Activated CD4-positive, alpha-beta T cell treated with anti-CD3 and anti-CD28 coated beads, Interleukin-2, amount 50 U/mL, for 16 hours (primary cell): ENCODE data around the gene OSBPL10.

ENCODE experiments used
- DNase-seq: peaks from one replicate; pipeline ENCODE4 v3.0.0-alpha.2; 2020

Gene OSBPL10

GRCh38 chr3:31841515-31841914, 139.5 kb downstream of the OSBPL10 start:
- peak; percentile 31 for DNase-seq

GRCh38 chr3:31840252-31840651, 140.8 kb downstream of the OSBPL10 start:
- DNase-seq: no peak

DNA sequence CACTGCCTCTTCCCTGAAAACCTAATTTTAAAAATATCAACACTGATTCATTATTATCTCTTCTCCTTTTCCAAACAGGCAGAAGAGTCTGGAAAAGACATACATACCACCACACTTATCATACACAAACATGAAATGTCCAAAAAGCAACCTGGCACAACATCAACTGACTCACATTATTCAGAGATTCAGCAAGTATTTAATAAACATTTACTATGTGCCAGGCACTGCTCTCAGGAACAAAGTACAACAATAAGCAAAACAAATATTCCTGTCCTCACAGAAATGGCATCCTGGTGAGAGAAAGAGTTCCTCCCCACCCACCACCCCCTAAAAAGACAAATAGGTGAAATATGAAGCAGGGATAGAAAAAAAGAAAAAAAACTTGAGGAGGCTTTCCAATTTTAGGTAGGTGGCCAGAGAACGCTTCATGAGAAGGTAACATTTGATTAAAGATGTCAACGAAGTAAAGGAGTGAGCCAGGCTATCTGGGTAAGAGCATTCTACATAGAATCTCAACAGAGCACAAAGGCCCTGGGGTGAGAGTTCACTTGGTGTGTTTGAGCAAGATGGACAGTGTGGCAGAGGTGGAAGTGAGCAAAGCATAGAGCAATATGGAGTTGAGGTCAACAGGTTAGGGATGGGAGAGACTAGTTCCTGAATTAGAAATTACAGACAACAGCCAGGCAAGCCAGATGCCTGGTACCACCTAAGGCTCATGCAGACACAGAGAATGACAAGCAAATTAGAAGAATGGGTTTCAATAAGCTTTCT, 141.7 kb downstream of the OSBPL10 start:
- DNase-seq: no peak

- DNase-seq: no peak
Measured at GRCh38 chr3:31836131-31837075, 144.7 kb downstream of the OSBPL10 start.

- DNase-seq: no peak
Measured at GRCh38 chr3:31833391-31834190, 147.5 kb downstream of the OSBPL10 start.

GRCh38 chr3:31832551-31832950, 148.5 kb downstream of the OSBPL10 start:
- DNase-seq: no peak

DNA sequence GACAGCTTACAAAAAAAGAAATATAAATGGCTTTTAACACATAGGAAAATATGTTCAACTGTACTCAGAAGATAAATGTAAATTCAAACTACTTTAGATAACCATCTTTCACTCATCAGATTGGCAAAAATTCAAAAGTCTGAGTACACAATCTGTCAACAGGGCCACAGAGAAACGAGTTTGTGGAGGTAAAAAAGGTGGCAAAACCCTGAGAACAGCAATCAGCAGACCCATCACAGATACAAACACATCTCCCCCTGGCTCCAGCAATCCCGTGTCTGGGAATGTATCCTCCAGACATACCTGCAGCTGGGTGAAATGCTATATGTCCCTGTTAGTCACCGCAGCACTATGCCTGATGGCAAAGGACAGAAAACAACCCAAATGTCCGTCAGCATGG, 149.5 kb downstream of the OSBPL10 start:
- DNase-seq: no peak

GRCh38 chr3:31829826-31830426, 151.1 kb downstream of the OSBPL10 start:
- DNase-seq: no peak

DNA sequence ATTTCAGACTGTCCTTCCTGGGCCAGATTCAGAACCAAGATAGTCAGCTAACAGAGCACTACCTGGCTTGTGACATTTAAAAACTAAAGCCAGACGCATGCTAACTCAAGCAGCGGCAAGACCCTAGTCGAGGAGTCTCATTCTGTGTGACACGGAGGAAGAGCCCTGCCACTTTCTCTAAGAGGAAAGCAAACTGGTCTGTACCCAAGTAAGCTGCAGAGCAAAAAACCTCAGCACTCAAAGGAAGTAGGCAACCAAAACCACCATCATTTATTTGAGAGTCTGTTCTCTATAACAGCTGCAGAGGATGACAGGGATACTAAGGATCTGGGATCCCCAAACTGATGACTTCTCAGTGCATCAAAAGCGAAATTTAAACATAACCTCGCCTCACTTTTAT, 152.1 kb downstream of the OSBPL10 start:
- no peak for DNase-seq

DNA sequence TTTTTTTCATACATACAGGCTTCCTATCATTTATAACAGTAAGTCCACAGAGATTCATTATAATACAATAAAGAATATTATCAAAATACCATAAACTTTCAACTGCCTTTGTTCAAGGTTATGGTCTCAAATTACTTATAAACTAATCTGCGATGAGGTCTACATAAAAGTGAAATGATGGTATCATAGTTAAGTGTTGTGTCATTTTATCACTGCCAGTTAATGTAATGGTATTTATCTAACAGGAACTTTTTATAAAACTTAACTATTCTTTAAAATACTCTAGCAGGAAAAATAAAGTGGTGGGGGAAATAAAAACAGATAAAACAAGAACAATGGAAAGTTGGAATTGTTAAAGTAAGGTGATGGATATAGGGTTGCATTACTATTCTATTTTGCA, 153.1 kb downstream of the OSBPL10 start:
- no peak for DNase-seq

DNA sequence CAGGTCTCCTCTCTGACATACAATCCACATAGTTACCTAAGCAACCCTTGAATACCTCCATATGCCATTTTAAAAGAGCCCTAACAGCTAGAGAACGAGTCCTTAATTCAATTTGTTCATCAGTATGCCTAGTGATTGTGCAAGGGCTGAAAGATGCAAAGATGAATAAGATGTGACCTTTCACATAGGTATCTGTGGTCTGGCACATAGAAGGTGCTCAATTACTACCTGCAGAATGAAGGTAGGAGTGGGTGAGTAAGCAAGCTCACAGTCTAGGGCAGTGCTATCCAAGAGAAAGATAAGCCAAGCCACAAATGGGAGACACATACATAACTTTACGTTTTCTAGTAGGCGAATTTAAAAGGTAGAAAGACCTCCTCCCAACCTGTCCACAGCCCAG, 157.9 kb downstream of the OSBPL10 start:
- no peak for DNase-seq

GRCh38 chr3:31821118-31821517, 159.9 kb downstream of the OSBPL10 start:
- DNase-seq: no peak

GRCh38 chr3:31819441-31819840, 161.6 kb downstream of the OSBPL10 start:
- no peak for DNase-seq

GRCh38 chr3:31817411-31817966, 163.6 kb downstream of the OSBPL10 start:
- DNase-seq: no peak

DNA sequence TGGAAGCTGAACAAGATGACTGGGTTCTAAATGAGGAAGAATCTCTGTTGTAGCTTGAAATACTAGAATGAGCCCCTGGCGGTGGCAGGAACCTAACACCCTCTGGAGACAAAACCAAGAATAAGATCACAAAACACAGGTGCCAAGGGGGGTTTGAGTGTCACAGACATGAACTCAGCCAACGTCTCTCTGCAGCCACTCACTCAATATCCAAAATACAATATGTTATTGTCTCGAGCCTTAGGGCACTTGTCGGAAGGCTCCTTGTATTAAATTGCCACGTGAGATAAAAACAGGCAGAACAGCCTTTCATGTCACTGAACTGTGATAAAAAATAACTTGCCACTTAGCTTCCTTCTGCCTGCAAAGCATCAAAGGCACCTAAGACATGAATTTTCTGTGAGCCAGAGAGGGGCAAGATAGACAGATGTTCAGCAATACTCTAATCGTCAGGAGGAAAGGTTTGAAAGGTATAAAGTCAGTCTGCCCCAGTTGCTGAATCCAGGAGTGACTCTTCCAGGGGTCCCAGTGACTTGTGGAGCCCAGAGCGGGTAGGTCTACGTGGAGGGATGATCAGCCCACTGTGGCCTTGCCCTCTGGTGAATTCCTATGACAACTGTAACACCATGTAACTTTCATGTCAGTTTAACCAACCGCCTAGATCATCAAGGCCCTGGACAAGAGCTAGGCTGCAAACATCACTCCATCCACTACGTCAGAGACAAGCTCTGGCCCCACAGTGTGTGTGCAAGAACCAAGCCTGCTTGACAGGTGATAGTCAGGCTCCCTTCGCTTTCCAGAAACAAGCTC, 165.2 kb downstream of the OSBPL10 start:
- DNase-seq: no peak

DNA sequence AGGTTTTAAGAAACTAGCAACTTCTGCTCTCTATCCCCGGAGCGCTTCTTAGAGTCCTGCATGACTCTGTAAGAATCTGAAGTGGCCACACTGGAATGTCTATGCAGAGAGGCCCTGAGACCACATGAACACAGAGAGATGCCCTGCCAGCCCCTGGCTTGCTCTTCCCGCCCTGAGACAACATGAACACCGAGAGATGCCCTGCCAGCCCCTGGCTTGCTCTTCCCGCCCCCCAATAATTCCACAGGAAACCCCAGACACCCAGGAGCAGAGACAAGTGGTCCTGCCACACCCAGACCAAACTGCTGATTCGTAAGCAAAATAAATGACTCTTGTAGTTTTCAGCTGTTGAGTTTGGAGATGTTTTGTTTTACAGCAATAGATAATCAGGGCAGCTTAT, 166.1 kb downstream of the OSBPL10 start:
- DNase-seq: no peak

- DNase-seq: no peak
Measured at GRCh38 chr3:31813686-31814085, 167.4 kb downstream of the OSBPL10 start.

GRCh38 chr3:31813197-31813596, 167.9 kb downstream of the OSBPL10 start:
- no peak for DNase-seq

GRCh38 chr3:31810991-31811433, 170.1 kb downstream of the OSBPL10 start:
- DNase-seq: peak; percentile 10

GRCh38 chr3:31808143-31808720, 172.8 kb downstream of the OSBPL10 start:
- no peak for DNase-seq
